CD4-positive, alpha-beta T cell treated with Interleukin-4 for 4 hours (primary cell): ENCODE results near the gene PATJ.
A peak's percentile ranks its signal among the peaks of the same experiment; 100 is the strongest.
"Not testable (repeated sequence)": the region's sequence is repeated elsewhere in the genome, so short reads cannot be mapped to it uniquely, and the experiment has no call there.

Experiments
- DNase-seq: peaks from one replicate; pipeline ENCODE4 v3.0.0-alpha.2; 2020

Gene PATJ, protein sequence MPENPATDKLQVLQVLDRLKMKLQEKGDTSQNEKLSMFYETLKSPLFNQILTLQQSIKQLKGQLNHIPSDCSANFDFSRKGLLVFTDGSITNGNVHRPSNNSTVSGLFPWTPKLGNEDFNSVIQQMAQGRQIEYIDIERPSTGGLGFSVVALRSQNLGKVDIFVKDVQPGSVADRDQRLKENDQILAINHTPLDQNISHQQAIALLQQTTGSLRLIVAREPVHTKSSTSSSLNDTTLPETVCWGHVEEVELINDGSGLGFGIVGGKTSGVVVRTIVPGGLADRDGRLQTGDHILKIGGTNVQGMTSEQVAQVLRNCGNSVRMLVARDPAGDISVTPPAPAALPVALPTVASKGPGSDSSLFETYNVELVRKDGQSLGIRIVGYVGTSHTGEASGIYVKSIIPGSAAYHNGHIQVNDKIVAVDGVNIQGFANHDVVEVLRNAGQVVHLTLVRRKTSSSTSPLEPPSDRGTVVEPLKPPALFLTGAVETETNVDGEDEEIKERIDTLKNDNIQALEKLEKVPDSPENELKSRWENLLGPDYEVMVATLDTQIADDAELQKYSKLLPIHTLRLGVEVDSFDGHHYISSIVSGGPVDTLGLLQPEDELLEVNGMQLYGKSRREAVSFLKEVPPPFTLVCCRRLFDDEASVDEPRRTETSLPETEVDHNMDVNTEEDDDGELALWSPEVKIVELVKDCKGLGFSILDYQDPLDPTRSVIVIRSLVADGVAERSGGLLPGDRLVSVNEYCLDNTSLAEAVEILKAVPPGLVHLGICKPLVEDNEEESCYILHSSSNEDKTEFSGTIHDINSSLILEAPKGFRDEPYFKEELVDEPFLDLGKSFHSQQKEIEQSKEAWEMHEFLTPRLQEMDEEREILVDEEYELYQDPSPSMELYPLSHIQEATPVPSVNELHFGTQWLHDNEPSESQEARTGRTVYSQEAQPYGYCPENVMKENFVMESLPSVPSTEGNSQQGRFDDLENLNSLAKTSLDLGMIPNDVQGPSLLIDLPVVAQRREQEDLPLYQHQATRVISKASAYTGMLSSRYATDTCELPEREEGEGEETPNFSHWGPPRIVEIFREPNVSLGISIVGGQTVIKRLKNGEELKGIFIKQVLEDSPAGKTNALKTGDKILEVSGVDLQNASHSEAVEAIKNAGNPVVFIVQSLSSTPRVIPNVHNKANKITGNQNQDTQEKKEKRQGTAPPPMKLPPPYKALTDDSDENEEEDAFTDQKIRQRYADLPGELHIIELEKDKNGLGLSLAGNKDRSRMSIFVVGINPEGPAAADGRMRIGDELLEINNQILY (N-terminal part only)

DNA sequence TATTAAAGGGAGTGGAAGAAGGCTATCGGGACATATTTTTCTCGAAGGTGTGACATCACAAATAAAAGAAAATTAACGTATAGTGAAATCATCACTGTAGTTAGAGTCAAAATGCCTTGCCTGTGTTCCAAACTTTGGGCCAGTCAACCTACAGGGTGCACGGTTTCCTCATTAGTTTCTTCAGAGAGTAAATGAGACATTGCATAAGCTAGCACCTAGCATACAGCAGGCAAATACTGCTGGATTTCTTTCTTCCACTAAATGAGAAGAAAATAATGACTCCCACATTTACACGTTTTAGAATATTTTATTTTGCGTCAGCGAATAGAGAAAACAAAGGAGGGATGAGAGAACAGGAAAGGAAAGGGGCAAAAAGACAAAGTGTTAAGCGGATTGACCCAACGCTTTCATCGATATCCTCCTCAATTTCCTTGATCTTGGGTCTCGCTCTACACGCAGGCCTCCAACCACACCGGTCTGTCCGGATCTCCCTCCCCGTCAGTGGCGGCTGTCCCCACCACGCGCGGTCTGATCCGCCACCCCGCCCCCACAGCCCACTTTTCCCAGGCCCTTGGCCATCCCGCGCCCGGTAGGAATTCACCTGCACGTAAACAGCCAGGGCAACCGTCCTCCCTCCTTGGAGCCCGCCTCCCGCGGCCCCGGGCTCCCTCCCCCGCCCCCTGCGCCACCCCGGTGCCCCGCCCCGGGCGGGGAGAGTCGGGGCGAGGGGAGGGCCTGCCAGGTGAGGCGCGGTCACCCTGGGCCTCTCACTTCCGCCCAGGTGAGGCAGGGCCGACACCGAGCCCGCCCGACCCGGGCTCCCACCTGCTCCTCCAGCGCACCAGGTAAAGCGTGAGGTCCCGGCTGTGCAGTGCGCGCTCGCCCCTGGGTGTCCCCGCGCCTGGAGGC, at the start of gene PATJ:
PATJ (plus strand) TSS at position 770 of the 909 bp plus-strand sequence. CDS start 20,413 bp downstream, outside the sequence.
- peak; percentile 62 for DNase-seq

DNA sequence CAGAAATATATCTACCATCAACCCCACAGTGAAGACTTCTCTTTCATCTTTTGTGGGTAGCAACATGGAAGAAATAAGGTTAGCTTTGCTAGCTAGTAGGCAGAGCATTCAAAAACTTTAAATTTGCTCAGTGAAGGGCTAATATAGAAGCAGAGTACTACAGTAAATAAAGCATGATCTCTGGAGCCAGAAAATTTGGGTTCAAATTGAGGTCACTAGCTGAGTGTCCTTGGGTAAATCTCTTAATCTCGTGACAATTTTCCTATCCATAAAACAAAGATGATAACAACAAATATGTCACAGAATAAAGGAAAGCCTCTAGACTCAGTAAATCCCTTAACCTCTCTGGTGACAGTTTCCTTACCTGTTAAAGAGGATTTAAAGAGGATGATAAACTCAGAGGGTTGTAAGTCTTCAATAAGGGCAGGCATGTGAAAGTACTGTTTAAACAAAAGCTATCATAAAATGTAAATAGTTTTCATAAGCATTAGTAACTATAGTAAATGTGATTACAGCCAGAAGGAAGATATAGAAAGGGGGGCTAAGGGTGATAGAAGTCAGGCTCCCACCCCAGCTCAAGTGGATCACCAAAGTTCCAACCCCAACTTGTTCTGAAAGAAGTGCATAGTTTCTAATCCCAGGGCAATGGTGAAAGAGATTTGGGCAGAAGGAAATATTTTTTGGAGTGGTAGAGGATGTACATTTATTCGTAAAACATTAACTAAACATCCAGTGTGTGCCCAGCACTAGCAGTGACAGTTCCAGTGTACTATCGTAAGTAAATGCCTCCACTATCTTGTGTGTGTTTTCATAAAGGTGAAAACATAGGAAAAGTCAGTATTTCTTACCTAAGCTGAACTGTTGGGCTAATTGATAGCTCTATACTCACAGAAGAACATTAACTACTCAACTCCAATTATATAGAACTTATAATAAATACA, 42.1 kb upstream of the PATJ start:
- no peak for DNase-seq

DNA sequence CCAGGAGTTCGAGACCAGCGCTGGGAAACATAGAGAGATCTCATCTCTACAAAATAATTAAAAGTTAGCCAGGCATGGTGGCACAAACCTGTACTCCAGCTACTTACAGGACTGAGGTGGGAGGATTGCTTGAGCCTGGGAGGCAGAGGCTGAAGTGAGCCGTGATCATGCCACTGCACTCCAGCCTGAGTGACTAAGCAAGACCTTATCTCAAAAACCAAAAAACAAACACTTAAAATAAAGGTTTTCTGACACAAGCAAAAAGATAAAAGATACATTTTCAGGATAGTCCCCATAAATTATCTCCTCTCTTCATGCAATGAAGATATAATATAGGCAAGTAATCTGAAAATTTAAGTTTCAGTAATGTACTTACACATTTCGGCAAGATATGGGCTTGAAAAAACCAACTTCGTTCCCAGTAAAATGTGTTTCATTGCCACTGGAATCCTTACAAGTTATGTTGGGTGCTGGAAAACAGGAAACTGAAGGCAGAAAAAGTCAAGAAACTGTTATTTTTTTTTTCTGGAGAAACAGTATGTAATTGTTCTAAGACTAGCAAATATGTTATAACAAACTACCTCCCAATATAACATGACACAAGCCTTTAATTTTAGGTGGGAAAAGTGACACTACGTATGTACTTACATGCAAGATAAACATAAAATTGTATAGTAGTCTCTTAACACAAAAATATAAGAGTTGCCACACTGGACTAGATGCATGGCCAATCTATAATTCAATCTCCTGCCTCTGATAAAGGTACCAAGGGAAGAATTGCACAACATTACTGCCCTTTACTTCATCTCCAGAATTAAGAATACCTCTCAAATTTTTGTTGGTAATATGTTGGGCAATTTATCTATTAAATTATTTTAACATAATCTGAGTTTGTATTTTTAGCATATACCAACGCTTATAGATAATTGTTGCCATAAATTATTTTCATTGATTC, 33.0 kb upstream of the PATJ start:
- DNase-seq, result no peak

DNA sequence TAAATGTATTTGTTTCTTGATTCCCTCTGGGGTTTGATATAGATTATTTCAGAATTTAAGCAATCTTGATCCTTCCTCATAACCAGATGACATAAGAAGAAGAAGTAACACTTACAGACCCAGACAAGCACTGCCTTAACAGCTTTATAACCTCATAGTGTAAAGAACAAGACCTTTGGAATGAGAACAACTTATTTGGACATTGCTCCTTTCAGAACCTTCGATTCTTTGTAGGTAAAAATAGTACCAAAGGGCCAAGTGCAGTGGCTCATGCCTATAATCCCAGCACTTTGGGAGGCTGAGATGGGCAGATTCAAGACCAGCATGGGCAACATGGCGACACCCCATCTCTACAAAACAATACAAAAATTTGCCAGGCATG, 32.4 kb upstream of the PATJ start:
- no peak for DNase-seq

DNA sequence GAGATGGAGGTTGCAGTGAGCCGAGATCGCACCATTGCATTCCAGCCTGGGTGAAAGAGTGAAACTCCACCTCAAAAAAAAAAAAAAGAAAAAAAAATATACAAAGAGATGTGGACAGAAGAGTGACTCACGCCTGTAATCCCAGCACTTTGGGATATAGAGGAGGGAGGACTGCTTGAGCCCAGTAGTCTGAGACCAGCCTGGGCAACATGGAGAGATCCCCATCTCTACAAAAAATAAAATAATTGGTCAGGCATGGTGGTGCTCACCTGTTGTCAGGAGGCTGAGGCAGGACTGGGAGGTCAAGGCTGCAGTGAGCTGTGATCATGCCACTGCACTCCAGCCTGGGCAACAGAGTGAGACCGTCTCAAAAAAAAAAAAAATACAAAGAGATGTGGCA, 31.0 kb upstream of the PATJ start:
- DNase-seq, result not testable (repeated sequence)

DNA sequence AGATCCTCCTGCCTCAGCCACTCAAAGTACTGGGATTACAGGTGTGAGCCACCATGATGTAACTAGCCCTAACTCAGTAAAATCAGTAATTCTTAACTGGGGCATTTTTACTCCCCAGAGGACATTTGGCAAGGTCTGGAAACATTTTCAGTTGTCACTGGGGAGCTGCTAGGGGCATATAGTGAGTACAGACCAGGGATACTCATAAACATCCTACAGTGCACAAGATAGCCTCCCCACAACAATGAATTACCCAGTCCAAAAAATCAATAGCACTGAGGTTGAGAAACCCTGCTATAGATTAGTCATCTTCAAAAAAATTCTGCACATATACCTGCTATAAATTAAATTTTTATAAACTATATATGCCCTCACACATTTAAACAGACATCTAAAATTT, 30.3 kb upstream of the PATJ start:
- DNase-seq, result no peak

DNA sequence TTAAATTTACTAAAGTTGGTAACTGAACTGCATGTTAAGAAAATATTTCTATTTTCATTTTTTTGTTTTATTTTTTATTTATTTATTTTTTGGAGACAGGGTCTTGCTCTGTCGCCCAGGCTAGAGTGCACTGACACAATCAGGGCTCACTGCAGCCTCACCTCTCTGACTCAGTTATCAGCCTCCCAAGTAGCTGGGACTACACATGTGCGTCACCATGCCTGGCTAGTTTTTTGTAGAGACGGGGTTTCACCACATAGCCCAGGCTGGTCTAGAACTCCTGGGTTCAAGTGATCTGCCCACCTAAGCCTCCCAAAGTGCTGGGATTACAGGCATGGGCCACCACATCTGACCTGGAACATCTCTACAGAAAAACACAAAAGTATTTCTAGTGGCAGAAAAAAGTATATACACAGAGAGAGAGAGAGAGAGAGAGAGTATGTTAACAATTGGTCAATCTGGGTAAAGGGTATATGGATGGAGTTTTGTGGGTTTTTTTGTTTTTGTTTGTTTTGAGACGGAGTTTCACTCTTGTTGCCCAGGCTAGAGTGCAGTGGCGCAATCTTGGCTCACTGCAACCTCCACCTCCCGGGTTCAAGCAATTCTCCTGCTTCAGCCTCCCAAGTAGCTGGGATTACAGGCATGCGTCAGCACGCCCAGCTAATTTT, 23.1 kb upstream of the PATJ start:
- DNase-seq, result not testable (repeated sequence)

DNA sequence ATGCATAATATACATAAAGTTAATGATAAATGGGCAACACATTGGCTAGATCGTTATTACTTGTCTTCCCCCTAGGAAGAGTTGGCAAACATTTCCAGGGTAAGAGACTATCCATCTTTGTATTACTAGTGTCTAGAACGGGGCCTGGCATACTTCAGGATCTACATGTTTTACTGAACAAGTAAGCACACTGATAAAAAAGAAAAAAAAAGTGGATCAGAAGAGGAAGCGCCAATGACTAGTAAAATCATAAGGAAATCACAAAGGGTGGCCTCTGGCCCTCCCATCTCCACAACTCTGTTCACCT, 17.8 kb upstream of the PATJ start:
- no peak for DNase-seq

DNA sequence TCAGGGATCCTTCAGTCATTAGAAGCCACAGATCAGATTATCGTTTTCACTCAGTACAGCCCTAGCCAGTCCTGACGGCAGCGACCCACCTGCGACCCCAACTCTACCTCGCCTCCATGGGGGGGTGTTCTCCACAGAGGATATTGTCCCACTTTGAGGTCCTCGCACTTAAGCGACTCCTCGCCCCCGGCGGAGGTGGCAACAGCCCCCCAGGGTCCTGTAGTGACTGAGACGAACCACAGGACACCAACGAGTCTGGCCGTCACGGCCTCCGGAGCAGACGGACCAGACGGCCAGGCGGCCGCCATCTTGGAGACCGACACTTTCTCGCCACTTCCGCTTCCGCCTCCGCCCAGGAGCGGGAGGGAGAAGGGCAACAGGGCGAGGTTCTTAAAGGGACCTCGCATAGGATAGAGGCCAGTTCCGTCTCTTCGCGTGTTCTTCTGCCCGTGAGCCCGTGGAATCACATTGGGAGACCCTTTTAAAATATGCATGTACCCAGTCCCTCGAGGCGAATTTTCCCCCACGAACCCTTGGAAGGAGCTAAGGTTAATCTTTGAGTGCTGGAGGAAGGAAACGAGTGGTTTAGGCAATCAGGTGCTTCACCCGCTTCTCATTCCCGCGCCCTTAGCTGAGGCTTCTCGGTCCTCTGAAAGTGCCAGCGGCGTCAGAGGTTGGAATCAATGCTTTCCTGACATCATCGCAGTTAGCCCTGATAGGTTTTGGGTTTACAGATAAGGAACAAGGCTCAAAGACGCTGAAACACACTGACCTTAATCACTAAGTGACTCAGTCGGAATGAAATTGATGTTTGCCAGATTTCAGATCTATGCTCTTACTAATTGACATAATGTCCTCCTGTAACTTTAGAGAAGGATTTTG, 17.2 kb upstream of the PATJ start, which contains the start of gene TM2D1:
TM2D1 (minus strand) TSS at position 329 of the 882 bp plus-strand sequence; CDS start at position 308, 21 bp downstream.
- DNase-seq, result peak; percentile 84

DNA sequence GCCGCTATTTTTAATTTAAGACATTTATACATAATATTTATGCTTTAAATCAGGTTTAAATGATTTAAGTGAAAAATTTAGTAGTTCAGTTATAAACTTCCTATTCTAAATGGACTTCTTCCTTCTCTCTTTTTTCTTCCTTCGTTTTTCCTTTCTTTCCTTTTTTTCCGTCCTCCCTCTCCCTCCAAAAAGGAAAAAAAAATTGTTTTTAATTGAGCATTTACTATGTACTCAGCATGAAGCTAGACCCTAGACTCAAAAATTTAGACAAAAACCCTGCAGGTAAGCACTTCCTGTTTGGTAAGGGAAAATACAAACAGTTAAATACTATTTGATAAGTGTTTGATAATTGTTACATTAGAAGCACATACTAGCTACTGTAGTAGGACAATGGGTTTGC, 14.7 kb upstream of the PATJ start:
- DNase-seq, result no peak

DNA sequence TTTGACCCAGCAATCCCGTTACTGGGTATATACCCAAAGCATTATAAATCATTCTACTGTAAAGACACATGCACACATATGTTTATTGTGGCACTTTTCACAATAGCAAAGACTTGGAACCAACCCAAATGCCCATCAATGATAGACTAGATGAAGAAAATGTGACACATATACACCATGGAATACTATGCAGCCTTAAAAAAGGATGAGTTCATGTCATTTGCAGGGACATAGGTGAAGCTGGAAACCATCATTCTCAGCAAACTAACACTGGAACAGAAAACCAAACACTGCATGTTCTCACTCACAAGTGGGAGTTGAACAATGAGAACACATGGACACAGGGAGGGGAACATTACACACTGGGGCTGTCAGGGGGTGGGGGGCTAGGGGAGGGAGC, 11.6 kb upstream of the PATJ start:
- not testable (repeated sequence) for DNase-seq

DNA sequence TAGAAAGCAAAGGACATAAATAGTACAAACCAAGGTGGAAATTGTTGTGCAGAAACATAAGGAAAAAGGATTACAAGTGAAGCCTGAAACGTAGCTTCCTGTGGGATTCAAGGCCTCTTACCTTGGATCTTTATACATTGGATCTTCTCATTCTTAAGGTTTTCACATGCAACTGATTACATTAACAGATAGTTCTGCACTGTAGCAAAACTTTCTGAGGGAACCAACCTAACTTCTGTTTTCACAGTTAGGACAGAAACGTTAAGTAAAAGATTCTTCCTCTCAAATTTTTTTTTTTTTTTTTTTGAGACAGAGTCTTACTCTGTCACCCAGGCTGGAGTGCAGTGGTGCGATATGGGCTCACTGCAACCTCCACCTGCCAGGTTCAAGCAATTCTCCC, 9.6 kb upstream of the PATJ start:
- DNase-seq, result no peak

DNA sequence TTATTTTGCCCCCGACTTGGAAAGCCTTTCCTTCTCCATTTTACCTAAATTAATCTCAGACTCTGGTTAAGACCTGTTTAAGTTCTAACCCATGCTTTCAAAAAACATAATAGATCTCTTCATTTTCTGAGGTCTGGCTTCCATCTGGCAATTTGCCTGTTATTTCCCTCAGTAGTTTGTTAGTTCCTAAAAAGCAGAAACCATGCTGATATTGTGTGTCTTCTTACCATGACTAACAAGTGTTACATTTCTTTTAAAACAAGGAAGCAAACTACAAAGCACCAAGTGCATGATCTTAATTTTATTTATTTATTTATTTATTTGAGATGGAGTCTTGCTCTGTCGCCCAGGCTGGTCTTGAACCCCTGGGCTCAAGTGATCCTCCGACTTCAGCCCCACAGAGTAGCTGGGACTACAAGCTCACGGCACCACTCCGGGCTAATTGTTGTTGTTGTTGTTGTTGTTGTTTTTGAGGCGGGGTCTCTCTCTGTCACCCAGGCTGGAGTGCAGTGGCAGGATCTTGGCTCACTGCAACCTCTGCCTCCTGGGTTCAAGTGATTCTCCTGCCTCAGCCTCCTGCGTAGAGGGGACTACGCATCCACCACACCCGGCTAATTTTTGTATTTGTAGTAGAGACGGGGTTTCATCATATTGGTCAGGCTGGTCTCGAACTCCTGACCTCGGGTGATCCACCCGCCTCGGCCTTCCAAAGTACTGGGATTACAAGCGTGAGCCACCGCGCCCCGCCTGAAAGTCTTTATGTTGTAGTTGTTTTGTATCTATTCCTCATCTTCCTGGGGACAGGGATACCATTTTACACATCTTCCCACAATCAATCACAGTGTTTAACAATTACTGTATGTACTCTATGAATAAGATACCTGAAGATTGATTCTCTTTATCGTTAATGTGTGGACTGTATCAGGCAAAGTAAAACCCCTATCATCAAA, 1.3 kb upstream of the PATJ start:
- no peak for DNase-seq

DNA sequence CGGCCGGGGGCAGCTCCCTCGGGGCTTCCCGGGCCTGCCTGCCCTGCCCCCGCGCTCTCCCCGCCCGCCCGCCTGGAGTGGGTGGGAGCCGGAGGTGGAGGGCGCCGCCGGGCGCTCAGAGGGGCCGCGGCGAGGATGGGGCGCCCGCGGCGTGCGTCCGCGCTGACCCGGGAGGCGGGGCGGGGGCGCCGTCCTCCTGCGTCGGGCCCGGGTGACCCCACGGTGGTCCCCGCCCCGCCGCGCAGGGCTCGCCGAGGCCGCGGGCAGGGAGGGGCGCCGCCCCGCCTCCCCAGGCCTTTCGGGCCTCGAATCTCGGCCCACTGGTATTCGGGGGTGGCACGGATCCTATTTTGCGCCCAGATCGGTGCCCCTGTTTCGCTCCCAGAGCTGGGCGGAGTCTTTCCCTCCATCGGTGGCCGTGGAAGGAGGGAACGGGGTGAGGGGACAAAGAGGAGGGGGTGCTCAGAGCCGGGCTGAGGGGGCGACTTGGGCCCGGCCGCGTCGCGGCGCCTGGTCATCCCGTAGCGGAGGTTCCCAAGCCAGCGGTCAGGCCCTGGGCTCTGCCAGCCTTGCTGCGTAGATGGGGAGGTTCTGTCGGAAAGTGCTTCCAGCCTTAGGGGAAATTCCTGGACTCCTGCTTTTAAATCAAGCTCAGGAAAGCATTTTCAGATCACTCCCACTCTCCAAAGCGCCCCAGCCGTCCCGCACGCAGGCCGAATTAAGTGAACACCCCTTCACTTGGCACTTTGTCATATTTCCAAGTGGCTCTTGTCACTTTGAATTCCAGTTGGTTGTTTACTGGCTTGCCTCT, 545 bp downstream of the PATJ start:
- DNase-seq, result no peak

DNA sequence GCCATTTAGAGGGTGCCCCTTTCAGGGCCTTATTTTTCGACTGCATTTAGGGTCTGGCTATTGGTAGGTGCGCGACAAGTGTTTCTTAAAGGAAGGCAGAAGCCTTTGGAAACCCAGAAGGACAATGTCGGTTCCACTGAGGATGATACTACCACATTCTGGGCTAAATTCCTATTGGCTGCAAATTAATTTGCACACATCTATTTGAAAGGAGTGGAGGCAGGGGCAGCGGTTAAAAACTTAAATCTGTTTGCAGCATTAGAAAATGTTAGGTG, 1.1 kb downstream of the PATJ start:
- DNase-seq, result no peak
